Fibroblast of villous mesenchyme (primary cell): ENCODE measurements around the gene CTAGE9. TPM values are rescaled to one million over a fixed set of nuclear protein-coding genes. Genes with fewer than 3 reads are reported as not detected.
A peak's percentile ranks its signal among the peaks of the same experiment; 100 is the strongest.

ENCODE experiments used
- DNase-seq: peaks from one replicate; pipeline ENCODE4 v3.0.0-alpha.2; 2010; ENCODE audit warnings: low read depth
- H3K4me3 ChIP-seq: 2 replicates; pipeline ENCODE4 v1.5.1; 2011; ENCODE audit warnings: low read depth, mild to moderate bottlenecking, low read length
- CTCF ChIP-seq: IDR thresholded peaks from 2 replicates; pipeline ENCODE4 v1.5.1; 2012; ENCODE audit warnings: low read depth, mild to moderate bottlenecking, low read length; ENCODE audit not compliant: insufficient read depth
- total RNA-seq: library from RNA; depleted of rRNA; stranded (reverse); fragments of >200 nt; gene quantifications from 2 replicates; pipeline ENCODE4 v1.2.3, GENCODE V29; 2012

Gene CTAGE9
- total RNA-seq, 1 donor, result not detected

- TF ChIP-seq CTCF, result no peak
- DNase-seq, result no peak
- H3K4me3 ChIP-seq, result no peak overlapping the region
Measured at GRCh38 chr6:131680868-131681267, 29.9 kb downstream of the CTAGE9 start.

- no peak for DNase-seq
- no peak overlapping the region for H3K4me3 ChIP-seq
- no peak for TF ChIP-seq CTCF
Measured at GRCh38 chr6:131678442-131678841, 32.4 kb downstream of the CTAGE9 start.

- no peak for DNase-seq
- TF ChIP-seq CTCF, result no peak
Measured at GRCh38 chr6:131673184-131673583, 37.6 kb downstream of the CTAGE9 start.

GRCh38 chr6:131669891-131670290, 40.9 kb downstream of the CTAGE9 start:
- TF ChIP-seq CTCF, result no peak
- DNase-seq, result peak; percentile 66
- H3K4me3 ChIP-seq, result no peak overlapping the region

More at GRCh38 chr6:131673184-131673583, 37.6 kb downstream of the CTAGE9 start:
- no peak overlapping the region for H3K4me3 ChIP-seq

GRCh38 chr6:131663578-131664165, 47.1 kb downstream of the CTAGE9 start:
- no peak for TF ChIP-seq CTCF
- no peak for DNase-seq
- no peak overlapping the region for H3K4me3 ChIP-seq

GRCh38 chr6:131660195-131660594, 50.6 kb downstream of the CTAGE9 start:
- H3K4me3 ChIP-seq, result no peak overlapping the region
- no peak for TF ChIP-seq CTCF
- peak; percentile 27 for DNase-seq

Other genes starting within 250 kb of the CTAGE9 start
- not detected in 2 replicates for gene ARG1, start 137.8 kb downstream of the CTAGE9 start, total RNA-seq
- 35.1 and 54.4 TPM in 2 replicates for gene MED23, start 82.8 kb downstream of the CTAGE9 start, total RNA-seq
- gene ENPP3, start 73.7 kb downstream of the CTAGE9 start, total RNA-seq, result under 0.01 TPM in 1 of 2 replicates, not detected in the other
- not detected in 2 replicates for gene OR2A4, start 9.6 kb downstream of the CTAGE9 start, total RNA-seq
- 6.0 and 8.4 TPM in 2 replicates for gene ENPP1, start 97.0 kb upstream of the CTAGE9 start, total RNA-seq
- 177 and 217 TPM in 2 replicates for gene CCN2, start 240.4 kb upstream of the CTAGE9 start, total RNA-seq